ENCODE measurements around the gene PLGRKT.
"Not testable (repeated sequence)": the region's sequence is repeated elsewhere in the genome, so short reads cannot be mapped to it uniquely, and the experiment has no call there.

Gene PLGRKT, protein sequence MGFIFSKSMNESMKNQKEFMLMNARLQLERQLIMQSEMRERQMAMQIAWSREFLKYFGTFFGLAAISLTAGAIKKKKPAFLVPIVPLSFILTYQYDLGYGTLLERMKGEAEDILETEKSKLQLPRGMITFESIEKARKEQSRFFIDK

DNA sequence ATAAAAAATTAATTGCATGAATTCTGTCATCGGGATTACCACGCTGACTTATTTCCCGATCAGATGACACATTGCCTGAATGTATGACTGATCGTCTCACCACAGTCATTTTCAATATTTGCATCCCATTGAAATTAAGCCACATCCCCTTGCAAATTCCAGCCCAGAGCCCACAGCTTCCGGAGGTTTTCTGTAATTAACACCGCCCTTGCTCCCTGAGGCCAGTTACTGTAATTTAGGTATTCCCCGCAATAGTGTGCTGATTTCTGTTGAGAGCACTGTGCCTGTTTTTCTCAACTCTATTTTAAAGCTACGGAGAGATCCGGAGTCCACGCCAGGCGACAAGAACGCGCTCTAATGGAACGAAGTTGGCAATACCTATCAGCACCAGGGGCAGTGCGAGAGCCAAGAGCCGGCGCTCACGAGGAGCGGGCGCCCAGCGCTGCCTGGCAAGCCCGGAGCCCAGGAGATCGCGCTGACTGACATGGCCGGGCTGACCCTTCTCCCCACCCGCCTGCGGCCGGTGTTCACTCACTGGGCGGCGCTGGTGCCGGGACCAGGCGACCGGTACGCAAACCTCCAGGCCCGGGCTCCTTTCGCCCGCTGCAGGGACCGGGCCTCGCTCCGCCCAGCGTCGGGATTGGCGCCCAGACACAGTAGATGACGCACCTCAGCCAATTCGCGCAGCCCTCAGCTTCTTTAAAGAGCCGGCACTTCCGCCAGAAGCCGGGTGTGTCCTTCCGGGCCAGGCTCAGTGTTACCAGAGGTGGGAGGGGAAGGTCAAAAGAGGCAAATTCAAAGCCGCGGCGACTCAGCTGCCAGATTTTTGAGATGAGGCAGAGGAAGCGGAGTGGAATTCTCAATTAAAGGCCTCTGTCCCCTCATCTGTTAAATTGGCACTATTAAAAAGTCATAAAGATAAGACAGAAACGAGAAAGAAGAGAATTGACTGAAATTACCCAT, at the start of gene PLGRKT:
Gene PLGRKT, minus strand, starts transcription at position 672 of the 963 bp plus-strand sequence. CDS start 5,948 bp downstream, outside the sequence.
- peak; percentile 78 for DNase-seq (ENCODE audit: low spot score)

DNA sequence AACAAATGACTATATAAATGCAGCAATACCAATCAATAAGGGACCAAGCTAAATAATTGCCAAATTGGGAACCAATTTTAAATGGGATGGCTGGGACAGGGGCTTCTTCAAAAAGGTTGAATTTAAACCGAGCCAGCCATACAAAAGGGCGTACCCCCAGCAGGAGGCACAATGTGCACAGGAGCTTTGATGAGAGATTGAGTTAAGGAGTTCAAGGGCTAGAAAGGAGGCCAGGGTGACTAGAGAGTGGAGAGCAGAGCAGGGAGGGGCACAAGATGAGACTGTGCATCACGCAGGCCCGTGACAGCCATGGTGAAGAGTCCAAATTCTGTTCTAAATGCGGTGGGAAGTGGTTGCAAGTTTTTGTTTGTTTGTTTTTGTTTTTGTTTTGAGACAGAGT, 49.3 kb upstream of the PLGRKT start:
- no peak for DNase-seq (ENCODE audit: low spot score)

DNA sequence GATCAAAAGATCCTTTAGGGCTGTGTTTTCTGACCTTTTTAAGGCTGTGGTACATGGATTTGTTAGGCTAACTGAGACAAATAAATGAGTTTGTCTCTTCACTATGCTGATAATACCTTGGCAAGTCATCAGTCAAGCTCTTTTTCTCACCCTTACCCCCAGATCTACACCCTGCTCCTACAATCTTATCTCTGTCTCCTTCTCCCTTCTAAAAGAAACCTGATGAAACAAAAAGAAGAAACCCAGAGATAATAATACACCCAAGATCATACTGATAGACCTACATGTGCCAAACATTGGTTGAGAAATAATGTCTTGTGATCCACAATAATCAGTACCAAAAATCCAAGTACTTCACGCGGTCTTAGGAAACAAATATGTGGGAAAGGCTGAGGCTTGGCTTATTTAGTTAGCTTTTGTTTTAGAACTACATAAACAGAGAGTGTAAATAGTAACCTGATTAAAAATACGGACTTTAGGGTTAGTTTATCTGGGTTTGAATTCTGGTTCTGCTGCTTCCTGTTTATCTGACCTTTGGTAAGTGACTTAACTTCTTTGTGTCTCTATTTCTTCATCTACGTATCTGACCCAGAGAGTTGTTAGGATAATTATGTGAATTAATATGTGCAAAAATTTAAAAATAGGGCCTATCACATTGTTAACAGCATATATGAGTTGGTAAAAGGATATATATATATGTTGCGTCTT, 47.8 kb upstream of the PLGRKT start:
- DNase-seq (ENCODE audit: low spot score) = no peak

DNA sequence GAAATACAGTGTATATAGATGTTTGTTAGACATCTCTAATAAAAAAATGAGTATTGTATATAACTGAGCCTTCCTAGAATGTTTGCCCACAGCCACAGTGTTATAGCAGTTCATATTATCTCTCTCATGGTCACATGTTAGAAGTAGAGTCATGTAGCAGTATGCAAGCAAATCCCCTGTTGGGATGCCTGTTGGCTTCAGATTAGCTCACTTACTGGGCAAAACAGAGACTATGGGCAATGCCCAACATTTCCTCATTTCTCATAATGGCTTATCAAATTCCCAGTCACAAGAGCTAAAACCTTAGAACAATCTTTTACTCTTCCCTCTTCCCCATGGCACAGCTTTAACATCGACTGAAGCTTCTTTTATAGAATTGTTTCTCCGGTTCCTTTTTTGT, 45.6 kb upstream of the PLGRKT start:
- no peak for DNase-seq (ENCODE audit: low spot score)

DNA sequence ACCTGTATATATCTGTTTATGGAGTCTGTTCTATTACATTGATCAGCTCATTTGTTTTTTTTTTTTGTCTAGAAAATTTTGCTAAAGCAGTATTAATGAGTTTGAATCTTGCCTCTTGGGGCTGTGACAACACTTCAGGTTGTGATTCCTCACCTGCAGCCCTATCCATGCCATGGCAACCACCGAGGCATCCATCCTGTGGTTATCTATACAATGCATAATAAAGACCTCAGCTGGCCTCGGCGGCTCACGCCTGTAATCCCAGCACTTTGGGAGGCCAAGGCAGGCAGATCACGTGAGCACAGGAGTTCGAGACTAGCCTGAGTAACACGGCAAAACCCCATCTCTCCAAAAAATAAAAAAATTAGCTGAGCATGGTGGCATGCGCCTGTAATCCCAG, 44.5 kb upstream of the PLGRKT start:
- no peak for DNase-seq (ENCODE audit: low spot score)

DNA sequence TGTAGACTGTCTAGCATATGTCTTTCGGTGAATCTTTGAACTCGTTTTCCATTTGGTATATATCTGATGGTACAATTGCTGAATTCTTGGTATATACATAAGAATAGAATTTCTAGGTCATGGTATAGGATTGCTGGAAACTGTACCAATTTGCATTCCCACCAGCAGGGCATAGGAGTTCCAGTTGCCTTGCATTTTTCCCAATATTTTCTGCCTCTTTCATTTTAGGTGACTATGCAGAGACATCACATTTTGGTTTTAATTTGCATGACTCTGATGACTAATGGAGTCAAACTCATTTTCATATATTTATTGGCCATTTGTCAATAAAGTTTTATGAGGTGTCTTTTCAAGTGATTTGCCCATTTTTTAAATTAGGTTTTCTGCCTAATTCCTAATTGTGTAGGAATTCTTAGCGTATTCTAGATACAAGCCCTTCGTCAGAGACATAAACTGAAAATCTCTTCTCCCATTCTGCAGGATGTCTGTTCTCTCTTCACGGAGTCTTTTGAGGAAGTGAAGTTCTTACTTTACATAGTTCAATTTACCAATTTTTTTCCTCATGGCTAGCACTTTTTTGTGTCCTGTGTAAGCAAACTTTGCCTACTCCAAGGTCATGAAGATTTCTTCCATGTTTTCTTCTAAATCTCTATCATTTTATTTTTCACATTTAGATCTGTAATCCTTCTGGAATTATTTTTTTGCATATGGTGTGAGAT, 43.8 kb upstream of the PLGRKT start:
- DNase-seq (ENCODE audit: low spot score) = no peak

DNA sequence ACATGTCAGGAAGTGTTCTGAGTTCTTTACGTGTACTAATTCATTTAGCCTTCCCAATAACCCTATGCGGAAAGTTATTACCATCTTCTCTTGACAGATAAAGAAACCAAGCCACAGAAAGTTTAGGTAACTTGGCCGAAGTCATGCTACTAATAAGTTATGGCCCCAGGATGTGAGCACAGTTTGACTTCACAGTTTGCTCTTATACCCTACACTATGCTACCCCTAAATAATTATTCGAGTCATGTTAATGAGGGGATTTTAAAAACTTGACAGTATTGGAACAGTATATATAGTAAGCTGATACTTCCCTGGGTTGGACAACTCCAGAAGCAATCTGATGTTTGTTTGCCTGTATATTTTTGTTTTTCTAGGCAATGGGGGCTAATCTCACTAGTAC, 43.2 kb upstream of the PLGRKT start:
- DNase-seq (ENCODE audit: low spot score) = no peak

DNA sequence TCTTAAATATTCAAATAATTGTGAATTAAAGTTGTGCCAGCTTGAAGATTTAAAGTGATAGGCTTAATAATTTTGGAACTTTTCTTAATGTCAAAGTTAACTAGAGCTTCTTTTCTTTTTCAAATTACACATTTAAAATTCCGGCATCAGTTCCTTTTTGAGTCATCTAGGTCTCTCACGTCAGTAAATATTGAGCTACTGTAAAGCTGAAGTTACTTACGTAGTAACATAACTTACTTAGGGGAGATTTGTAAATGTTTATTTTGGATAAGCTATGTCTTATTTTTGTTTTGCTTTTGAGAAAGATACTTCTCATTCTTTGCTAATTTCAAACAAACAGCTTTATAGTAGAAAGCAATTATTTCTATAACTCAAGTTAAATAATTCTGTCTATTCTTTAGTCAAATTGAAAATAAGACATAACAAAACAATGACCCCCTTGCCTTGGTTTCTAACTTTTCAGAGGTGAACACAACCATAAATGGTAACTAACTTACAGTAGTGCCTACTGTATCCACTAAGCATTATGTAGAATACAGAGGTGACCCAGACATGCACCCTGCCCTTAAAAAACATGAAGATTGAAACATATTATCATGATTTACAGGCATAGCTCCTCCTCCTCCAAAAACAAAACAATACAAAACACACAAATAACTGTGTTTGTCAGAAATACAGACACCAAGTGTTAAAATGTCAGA, 42.4 kb upstream of the PLGRKT start:
- no peak for DNase-seq (ENCODE audit: low spot score)

DNA sequence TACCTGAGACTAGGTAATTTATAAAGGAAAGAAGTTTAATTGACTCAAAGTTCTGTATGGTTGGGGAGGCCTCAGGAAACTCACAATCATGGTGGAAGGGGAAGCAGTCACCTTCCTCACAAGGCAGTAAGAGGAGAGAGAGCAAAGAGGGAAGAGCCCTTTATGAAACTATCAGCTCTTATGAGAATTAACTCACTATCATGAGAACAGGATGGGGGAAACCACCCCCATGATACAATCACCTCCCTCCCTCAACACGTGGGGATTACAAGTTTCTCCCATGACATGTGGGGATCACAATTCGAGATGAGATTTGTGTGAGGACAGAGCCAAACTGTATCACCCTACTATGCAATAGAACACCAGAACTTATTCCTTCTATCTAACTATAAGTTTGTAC, 40.5 kb upstream of the PLGRKT start:
- no peak for DNase-seq (ENCODE audit: low spot score)

DNA sequence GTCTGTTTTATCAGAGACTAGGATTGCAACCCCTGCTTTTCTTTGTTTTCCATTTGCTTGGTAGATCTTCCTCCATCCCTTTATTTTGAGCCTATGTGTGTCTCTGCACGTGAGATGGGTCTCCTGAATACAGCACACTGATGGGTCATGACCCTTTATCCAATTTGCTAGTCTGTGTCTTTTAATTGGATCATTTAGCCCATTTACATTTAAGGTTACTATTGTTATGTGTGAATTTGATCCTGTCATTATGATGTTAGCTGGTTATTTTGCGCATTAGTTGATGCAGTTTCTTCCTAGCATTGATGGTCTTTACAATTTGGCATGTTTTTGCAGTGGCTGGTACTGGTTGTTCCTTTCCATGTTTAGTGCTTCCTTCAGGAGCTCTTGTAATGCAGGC, 37.9 kb upstream of the PLGRKT start:
- not testable (repeated sequence) for DNase-seq (ENCODE audit: low spot score)

DNA sequence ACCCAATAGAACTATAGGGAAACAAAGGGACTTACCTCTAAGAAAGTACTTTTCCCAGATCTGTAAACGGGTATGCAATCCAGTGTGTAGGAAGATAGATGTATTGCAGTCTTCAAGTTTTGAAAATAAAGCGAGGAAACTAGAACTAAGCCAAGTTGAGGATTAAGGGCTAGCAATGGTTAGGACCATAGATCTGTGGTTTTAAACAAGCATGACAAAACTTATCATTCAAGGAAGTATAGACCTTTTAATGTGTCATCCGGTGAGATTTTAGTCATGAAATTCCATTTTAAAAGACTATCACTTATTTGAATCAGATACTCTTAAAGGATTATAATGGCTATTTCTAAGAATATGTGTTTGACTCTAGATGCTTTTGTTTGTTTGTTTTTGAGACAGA, 33.1 kb upstream of the PLGRKT start:
- no peak for DNase-seq (ENCODE audit: low spot score)

DNA sequence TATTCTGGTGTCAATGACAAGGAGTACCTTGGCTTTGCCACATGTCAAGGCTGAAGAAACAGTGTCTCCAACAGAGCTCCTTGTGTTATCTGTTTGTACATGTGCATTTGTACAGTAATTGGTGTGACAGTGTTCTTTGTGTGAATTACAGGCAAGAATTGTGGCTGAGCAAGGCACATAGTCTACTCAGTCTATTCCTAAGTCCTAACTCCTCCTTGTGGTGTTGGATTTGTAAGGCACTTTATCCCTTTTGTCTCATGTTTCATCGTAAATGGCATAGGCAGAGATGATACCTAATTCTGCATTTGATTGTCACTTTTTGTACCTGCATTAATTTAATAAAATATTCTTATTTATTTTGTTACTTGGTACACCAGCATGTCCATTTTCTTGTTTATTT, 32.4 kb upstream of the PLGRKT start:
- no peak for DNase-seq (ENCODE audit: low spot score)

DNA sequence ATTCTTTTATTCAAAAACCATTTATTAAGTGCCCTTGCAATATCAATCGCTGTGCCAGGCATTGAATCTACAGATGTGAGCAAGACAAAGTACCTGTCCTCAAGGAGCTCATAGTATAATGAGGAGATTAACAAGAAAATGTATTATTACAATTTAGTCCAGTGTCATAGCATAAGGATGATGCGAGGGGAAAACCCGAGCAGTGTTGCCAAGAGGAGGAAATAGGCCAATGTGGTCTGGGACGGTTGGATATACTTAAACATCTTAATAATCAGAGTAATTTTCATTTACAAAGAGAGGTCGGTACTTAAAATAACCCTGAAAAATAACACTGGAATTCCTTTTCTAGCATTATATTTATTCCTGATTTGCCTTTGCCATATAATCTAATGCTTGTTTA, 31.1 kb upstream of the PLGRKT start:
- DNase-seq (ENCODE audit: low spot score) = no peak

DNA sequence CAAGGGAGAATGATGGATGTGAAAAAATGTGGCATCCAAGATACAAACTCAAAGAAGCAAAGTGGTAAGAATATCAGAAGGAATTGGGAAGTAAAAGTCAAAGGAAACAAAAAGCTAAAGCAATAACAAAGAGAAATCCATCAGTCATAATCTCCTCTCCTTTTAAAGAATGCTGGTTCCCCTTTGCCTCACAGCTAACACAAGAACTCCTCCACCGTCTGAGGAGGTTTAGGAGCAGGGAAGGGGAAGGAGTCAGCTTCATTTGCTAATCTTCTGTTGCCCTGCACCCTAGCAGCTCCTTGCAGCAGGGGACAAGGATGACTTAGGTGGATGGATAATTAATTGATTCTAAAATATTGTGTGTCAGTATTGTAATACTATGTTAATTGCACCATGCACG, 29.0 kb upstream of the PLGRKT start:
- DNase-seq (ENCODE audit: low spot score) = no peak

DNA sequence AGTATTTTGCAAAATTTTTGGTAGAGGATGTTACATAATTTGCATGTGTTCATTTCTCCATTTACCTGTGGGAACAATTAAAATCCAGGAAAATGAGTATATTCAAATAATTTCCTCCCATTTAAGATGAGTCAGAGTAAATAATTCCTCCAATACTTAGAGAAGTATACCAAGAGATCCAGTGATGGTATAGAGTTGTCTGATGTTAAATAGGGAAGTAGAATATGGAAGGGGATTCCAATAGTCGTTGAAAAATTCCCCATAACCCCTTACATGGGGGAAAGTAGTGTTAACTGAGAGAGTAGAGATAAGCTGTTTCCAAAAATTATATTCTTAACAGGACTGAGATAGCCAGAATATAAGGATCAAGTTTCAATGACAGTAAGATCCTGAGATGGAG, 28.3 kb upstream of the PLGRKT start:
- DNase-seq (ENCODE audit: low spot score) = no peak

DNA sequence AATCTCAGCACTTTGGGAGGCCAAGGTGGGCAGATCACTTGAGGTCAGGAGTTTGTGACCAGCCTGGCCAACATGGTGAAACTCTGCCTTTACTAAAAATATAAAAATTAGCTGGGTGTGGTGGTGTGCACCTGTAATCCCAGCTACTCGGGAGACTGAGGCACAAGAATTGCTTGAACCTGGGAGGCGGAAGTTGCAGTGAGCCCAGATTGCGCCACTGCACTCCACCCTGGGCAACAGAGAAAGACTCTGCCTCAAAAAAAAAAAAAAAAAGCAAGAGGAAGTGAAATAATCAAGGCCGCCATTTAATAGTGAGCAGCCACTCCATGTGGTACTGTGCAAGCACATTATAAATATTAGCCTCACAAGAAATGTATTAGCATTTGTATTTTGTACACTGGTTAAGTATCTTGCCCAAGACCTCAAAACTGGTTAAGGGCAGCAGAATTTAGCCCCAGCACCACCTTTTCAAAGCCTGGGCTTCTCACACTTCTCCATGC, 27.2 kb upstream of the PLGRKT start:
- not testable (repeated sequence) for DNase-seq (ENCODE audit: low spot score)

DNA sequence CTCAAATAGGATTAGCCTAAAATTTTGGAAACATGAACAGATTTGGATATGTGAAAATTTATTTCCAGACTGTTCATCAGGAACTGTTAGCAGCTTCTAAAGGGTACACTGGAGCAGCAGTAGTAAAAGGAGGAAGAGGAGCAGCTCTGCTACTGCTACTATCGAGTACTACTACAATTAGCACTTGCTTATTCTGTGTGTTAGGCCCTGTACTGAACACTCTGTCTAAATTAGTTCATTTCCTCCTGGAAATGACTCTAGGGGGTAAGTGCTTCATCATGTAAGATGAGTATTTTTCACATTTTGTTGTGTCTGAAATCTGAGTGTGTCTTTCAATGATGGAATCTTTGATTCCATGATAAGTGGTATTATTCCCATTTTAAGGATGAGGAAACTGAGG, 22.4 kb upstream of the PLGRKT start:
- no peak for DNase-seq (ENCODE audit: low spot score)

DNA sequence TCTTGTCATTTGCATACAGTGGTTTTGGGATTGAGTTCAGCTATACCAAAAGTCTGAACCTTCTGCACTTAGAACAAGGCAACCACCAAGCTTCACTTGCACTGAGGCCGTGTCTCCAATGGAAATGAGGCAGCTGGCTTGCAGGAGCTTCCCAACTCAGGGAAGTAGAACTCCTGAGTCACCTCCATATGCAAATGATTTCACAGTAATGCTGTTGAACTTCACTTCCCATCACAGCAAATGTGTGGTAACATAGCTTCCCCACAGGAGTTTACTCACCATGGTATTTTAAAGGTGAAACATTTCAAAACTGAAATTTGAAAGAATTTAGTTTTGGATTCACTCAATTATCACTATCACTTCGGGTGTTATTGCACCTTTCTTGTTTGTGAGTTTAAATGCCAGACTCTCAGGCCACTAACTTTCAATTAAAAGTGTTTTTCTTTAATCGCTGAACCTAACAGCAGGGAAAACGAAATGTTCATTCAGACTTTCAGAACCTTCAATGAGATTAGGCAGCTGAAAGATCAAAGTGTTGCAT, 21.6 kb upstream of the PLGRKT start:
- DNase-seq (ENCODE audit: low spot score) = no peak

DNA sequence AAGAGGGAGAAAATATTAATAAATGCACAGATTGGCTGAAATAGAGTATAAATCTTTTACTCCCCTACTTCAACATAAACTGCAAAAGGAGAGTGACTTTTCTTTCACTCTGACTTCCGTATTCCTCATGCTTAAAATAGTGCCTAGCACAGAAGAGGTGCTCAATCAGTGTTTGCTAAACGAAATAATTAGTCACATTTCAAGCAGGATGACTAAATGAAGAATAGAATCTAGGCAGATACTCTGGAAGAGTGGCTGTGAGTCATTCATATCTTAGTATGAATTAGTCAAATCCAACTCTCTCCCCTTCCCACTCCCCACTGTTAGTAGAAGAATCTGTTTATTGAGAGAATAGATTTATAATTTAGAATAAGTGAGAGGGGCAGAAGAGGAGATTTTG, 17.5 kb upstream of the PLGRKT start:
- no peak for DNase-seq (ENCODE audit: low spot score)

DNA sequence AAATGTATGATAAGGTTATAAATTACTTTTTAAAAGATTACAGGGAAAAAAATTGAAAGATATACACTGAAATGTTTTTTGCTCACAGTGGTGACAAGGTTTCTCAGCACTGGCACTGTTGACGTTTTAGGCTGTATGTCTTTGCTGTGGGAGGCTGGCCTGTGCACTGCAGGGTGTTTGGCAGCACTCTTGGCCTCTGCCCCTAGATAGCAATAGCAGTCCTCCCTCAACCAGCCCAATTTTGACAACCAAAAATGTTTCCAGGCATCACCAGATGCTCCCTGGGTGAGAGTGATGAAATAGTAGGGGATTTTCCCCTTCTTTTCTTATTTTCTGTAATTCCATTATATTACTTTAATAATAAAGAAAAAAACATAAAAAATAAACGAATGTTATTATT, 15.9 kb upstream of the PLGRKT start:
- DNase-seq (ENCODE audit: low spot score) = no peak

DNA sequence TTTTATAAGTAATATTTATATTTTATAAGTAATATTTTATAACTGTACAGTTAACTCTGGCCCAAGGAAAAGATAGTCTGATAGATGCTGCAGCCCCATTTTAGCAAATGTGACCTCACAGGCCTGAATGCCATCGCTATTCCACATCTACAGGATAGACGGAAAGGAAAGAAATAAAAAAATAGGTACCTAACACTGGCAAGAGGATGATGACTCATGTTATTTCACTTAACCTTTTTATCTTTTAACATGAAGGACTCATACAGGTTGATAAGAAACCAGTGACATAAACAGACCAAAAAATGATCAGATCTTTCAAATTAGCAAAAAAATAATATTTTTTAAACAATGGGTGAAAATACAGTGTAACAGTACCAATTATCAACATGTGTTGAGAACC, 15.3 kb upstream of the PLGRKT start:
- no peak for DNase-seq (ENCODE audit: low spot score)

Measured in HuH-7 (cell line).